Activated T-helper 1 cell treated with Interleukin-2 at 50 U/mL for 16 hours (primary cell): ENCODE data around the gene POU2F1.

Source experiments
- DNase-seq: peaks from one replicate; pipeline ENCODE4 v3.0.0-alpha.2; 2020; ENCODE audit warnings: low read depth

The POU2F1 gene

GRCh38 chr1:167272369-167272957 lies 51.8 kb downstream of the POU2F1 start:
- no peak for DNase-seq

DNA sequence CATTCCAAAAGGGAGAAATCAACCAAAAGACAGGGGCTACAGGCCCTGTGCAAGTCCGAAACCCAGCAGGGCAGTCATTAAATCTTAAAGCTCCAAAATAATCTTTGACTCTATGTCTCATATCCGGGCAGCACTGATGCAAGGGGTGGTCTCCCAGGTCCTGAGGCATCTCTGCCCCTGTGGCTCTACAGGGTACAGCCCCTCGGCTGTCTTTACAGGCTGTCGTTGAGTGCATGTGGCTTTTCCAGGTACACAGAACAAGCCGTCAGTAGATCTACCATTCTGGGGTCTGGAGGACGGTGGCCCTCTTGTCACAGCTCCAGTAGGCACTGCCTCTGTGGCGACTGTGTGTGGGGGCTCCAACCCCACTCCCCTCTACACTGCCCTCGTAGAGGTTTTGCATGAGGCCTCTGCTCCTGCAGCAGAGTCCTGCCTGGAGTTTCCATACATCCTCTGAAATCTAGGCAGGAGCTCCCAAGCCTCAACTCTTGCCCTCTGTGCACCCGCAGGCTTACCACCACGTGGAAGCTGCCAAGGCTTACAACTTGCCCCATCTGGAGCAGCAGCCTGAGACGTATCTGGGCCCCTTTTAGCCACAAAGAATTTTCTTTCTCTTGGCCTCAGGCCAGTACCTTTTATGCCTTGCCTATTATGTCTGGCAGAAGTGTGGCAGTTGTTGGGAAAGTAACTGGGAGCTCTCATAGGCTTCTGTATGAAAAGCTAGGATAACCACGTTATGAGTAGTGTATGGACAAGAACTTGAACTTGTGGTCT lies 52.5 kb downstream of the POU2F1 start:
- DNase-seq = no peak

DNA sequence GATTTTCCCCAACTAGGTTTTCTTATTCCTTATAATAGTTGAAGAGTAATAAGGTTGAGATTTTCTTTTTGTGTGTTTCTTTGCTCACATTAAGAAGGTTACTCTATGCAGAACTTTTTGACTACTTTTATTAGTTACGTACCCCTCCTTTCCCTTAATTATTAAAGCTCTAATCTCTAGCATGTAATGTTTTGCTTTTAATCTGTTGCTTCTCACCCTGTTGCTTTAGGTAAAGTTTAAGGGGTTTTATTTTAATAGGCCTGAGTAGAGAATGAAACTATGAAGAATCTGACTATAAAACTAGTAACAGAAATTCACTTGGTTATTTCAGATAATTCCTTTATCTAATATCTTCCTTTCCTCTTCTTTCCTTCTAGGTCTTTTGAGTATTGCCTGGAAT lies 53.4 kb downstream of the POU2F1 start:
- DNase-seq = no peak

DNA sequence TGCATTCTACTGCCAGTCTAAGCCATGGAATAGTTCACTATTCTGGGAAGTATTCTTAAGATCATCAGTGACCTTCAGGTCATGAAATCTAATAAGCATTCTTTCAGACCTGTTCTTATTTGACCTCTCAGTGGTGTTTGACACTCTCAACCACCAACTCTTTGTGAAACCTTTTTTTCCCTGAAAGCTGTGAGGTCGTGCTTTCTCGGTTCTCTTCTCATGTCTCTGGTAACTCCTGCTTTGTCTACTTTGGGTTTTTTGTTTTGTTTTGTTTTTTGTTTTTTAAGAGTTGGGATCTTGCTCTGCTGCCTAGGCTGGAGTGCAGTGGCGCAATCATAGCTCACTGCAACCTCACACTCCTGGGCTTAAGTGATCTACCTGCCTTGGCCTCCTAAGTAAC lies 56.3 kb downstream of the POU2F1 start:
- DNase-seq = no peak

DNA sequence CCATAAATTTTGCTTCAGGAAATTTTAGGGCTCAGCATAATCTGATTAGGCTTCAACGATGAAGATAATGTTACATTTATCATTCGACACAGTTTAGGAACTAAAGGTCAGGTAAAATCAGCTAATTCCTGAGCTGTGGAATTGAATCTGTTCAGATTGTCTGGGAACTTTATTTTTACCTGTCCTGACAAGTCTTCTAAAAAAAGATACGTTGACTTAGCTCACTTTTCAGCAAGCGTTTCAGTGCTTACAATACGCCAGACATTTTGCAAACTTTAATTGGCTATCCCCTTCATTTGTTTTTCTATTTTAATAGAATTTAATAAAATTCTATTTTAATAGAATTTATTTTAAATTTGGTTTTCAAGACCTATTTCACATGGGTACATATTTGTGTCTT lies 57.8 kb downstream of the POU2F1 start:
- DNase-seq = no peak

DNA sequence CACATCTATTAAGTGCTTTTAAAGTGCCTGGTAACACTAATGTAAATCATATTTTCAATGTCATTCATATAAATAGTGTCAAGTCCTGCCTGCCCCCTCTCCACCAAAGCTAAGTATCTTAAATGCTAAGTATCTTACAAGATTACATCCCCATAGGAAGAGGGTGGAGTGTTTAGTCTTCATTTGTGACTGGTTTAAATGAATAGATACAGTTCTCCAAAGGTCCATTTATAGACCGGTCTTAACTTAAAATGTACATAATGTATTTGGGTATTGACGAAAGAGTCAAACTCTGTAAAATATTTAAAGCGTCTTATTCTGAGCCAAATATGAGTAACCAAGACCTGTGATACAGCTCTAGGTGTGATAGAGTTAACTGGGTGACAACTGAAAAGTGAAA lies 60.2 kb downstream of the POU2F1 start:
- no peak for DNase-seq

DNA sequence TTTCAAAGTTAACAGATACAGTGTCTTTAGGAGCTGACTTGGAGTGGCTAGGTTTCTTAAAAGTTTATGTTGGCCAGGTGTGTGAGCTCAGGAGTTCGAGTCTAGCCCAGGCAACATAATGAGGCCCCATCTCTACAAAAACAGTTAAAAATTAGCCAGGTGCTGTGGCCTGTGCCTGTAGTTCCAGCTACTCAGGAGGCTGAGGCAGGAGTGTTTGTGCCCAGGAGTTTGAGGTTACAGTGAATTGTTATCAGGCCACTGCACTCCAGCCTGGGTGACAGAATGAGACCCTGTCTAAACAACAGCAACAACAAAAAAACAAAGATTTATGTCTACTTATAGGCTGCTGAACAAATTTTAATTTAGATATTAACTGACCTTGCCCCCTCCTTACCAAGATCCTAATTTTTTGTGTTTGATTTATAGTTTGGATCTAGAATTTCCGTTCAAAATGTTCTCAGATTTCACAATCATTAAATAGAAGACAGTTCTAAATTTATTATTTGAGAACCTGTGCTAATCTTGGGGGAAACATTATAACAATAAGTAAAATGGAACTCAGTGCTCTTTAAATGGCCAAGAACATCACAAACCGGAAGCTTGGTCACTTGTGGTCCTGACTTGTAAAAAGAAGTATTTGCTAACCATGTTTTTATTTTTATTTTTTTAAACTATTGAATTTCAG lies 67.8 kb downstream of the POU2F1 start:
- no peak for DNase-seq

DNA sequence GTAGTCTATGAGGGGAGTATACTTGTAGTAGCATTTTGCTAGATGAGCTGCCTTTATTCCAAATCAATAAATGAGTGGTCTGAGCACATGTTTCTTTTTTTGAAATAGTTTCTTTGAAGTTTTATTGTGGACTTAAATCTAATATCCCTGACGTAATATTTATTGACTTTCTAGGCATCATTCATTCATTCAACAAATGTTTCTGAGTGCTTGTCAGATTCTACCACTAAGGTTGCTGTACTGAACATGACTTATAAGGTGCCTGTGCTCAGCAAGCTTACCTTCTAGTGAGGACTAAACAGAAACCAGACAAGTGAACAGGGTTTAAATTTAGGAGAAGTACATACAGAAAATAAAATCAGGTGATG lies 68.4 kb downstream of the POU2F1 start:
- no peak for DNase-seq

DNA sequence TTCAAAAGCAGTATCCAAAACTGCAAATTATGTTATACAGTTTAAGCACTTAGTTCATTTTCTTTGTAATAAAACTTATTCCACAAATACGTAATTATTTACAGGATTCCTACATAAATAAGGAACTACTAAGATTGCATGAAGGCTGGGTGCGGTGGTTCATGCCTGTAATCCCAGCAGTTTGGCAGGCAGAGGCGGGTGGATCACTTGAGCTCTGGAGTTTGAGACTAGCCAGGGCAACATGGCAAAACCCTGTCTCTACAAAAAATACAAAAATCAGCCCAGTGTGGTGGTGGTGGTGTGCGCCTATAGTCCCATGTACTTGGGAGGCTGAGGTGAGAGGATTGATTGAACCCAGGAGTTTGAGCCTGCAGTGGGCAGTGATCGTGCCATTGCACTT lies 69.3 kb downstream of the POU2F1 start:
- DNase-seq = no peak

GRCh38 chr1:167291539-167292185 lies 71.0 kb downstream of the POU2F1 start:
- no peak for DNase-seq

DNA sequence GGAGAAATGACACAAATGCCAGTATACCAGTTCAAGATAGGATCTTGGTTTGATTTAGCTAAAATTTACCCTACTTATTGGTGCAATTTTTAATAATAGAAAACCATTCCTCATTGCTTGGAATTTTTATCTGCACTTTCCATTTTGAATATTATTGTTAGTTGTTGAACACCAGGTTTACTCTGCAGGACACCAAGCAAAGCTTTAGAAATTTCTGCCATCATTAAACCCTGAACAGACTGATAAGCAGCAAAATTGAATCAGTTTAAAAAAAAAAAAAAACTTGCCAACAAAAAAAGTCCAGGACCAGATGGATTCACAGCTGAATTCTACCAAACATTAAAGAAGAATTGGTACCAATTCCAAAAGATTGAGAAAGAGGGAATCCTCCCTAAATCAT lies 71.5 kb downstream of the POU2F1 start:
- no peak for DNase-seq

DNA sequence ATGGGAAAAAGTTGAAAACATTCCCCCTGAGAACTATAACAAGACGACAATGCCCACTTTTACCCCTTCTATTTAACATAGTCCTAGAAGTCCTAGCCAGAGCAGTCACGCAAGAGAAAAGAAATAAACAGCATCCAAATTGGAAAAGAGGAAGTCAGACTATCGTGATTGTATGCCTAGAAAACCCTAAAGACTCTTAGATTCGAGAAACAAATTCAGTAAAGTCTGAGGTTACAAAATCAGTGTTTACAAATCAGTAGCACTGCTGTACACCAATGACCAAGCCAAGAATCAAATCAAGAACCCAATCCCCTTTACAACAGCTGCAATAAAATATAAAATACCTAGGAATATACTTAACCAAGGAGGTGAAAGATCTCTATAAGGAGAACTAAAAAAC lies 72.4 kb downstream of the POU2F1 start:
- DNase-seq = no peak

DNA sequence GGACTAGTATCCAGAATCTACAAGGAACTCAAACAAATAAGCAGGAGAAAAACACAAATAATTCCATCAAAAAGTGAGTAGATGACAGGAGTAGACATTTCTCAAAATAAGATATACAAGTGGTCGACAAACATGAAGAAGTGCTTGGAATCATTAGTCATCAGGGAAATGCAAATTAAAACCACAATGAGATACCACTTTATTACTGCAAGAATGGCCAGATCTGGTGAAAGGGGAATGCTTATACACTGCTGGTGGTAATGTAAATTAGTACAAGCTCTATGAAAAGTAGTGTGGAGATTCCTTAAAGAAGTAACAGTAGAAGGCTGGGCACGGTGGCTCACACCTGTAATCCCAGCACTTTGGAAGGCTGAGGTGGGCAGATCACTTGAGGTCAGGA lies 73.8 kb downstream of the POU2F1 start:
- no peak for DNase-seq

DNA sequence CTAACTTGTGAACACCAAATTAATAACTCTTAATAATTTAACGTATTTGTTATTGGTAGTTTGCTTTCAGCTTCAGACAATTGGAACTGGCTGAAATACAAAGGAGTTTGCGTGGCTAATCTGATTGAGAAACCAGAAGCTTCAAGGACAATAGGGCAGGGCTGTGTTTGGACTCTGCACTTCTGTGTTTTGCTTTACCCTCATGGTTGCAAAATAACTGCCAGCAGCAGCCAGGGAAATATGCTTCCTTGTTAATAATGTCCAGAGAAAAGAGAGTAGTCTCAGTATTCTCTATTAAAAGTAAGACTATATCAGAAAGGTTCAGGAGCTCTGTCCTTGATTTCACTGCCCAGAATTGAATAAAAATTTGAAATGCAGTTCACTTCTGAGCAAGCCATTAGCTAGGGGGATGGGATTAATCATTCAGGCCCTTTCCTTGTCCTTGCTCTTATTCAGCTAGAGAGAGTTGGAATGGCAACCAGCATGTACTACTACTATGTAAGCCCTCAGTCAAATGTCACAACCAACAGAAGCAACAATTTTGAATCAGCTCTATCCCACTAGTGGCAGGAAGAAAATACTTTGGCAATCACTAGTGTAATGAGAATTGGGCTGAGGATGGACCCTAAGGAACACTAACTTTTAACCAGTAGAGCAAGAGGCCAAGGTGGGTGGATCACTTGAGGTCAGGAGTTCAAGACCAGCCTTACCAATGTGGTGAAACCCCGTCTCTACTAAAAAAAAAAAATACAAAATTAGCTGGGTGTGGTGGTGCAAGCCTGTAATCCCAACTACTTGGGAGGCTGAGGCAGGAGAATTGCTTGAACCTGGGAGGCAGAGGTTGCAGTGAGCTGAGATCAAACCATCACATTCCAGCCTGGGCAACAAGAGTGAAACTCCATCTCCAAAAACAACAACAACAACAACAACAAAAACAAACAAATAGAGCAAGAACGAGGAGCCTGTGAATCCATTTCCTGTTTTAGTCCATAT lies 76.8 kb downstream of the POU2F1 start:
- no peak for DNase-seq

- DNase-seq = no peak
These were observed 77.6 kb downstream of the POU2F1 start for GRCh38 chr1:167298325-167298724.

GRCh38 chr1:167301355-167301754 lies 80.7 kb downstream of the POU2F1 start:
- no peak for DNase-seq

DNA sequence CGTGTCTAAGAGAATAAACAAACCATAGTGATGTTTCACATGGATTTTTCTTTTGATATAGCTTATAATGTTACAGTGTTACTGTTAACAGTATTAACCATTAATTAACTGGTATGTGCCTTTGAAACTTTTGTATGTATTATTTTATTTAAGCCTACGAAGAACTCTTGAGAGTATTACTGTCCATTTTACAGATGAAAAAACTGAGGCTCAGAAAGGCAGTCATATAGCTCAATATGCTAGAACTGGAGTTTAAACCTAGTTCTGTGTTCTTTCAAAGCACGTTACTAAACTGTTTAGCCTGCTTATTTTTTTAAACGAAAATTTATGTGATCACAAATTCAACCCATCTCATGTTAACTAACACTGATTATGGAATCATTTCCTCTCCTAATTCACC lies 83.5 kb downstream of the POU2F1 start:
- no peak for DNase-seq

GRCh38 chr1:167305059-167305705 lies 84.5 kb downstream of the POU2F1 start:
- no peak for DNase-seq

DNA sequence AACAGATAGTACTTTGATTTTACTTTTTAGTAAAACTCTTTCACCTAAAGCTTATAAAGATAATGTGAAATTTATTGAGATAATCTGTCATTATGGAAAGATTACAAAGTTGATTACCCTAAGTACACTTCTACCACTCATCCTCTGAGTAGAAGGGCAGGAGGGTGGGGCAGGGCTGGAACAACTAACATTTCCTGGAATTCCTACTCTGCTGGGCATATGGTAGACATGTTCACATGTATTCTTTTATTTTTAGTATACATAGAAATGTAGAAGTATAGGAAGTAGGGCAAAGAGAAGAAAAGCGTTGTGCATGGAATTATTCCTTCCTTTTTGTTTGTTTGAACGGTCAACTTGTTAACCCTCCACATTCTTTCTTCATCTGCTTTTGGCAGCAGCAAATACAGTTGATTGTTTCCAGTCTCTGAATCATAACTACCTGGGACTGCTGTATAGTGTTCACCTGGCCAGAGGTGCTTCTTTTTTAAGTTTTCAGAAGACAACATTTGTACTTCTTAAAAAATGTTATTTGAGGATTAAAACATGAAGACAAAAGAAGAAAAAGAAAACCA lies 85.1 kb downstream of the POU2F1 start:
- no peak for DNase-seq

- DNase-seq = no peak
These were observed 90.0 kb downstream of the POU2F1 start for GRCh38 chr1:167310732-167311131.

DNA sequence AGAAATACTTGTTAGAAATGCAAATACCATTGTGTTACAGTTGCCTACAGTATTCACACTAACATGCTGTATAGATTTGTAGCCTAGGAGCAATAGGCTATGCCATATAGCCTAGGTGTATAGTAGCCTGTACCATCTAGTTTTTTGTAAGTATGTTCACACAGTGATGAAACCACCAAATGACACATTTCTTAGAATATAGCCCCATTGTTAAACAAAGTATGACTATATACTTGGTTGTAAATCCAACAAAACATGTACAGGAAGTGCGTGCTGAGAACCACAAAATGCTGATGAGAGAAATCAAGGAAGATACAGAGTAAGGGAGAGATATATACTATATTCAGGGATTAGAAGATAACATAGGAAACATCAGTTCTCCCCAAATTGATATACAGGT lies 92.2 kb downstream of the POU2F1 start:
- no peak for DNase-seq
